SK-N-SH treated with all-trans-retinoic acid at 6 μM for 48 hours (cell line): ENCODE data around the gene COX11.

ENCODE experiments used
- ATAC-seq: fragments of 200-7000 bp; cut with Tn5 transposase; 3 replicates; pipeline ENCODE4 v1.9.1; 2020; ENCODE audit warnings: mild to moderate bottlenecking, moderate library complexity
- ARNTL ChIP-seq: fragments of 450-650 bp; formaldehyde crosslinking; IDR thresholded peaks from 2 replicates; pipeline ENCODE4 v1.5.0; 2020; ENCODE audit warnings: low read depth, mild to moderate bottlenecking, moderate library complexity, borderline replicate concordance
- BACH2 ChIP-seq: fragments of 250-450 bp; sonication (Bioruptor Pico); IDR thresholded peaks from 2 replicates; pipeline ENCODE4 v1.9.0; 2021; ENCODE audit warnings: mild to moderate bottlenecking, borderline replicate concordance
- CREB5 ChIP-seq: fragments of 250-450 bp; sonication (Bioruptor Pico); IDR thresholded peaks from 2 replicates; pipeline ENCODE4 v1.5.1; 2020; ENCODE audit warnings: low read depth, mild to moderate bottlenecking, moderate library complexity
- CSDC2 ChIP-seq: fragments of 250-450 bp; sonication (Bioruptor Pico); IDR thresholded peaks from 2 replicates; pipeline ENCODE4 v1.5.0; 2020; ENCODE audit warnings: mild to moderate bottlenecking, moderate library complexity
- GLIS3 ChIP-seq: fragments of 250-450 bp; sonication (Bioruptor Pico); IDR thresholded peaks from 2 replicates; pipeline ENCODE4 v1.5.0; 2020; ENCODE audit warnings: mild to moderate bottlenecking, moderate library complexity
- ISL1 ChIP-seq: fragments of 250-450 bp; sonication (Bioruptor Pico); IDR thresholded peaks from 2 replicates; pipeline ENCODE4 v2.1.2; 2022; ENCODE audit warnings: mild to moderate bottlenecking, moderate library complexity
- POU6F1 ChIP-seq: fragments of 250-450 bp; sonication (Bioruptor Pico); IDR thresholded peaks from 2 replicates; pipeline ENCODE4 v1.8.0; 2021; ENCODE audit warnings: low read depth, mild to moderate bottlenecking, moderate library complexity, borderline replicate concordance
- PPARA ChIP-seq: fragments of 250-450 bp; sonication (Bioruptor Pico); IDR thresholded peaks from 2 replicates; pipeline ENCODE4 v1.5.0; 2020; ENCODE audit warnings: mild to moderate bottlenecking, borderline replicate concordance
- RARB ChIP-seq: fragments of 250-450 bp; sonication (Bioruptor Pico); IDR thresholded peaks from 2 replicates; pipeline ENCODE4 v1.8.0; 2021; ENCODE audit warnings: mild to moderate bottlenecking, moderate library complexity
- TCF4 ChIP-seq: fragments of 250-450 bp; sonication (Bioruptor Pico); IDR thresholded peaks from 2 replicates; pipeline ENCODE4 v1.8.0; 2021; ENCODE audit warnings: mild to moderate bottlenecking, moderate library complexity, borderline replicate concordance
- TOX ChIP-seq: fragments of 250-450 bp; sonication (Bioruptor Pico); IDR thresholded peaks from 2 replicates; pipeline ENCODE4 v1.8.0; 2021; ENCODE audit warnings: mild to moderate bottlenecking, moderate library complexity, borderline replicate concordance
- TSHZ2 ChIP-seq: fragments of 250-450 bp; sonication (Bioruptor Pico); IDR thresholded peaks from 2 replicates; pipeline ENCODE4 v1.5.0; 2020; ENCODE audit warnings: mild to moderate bottlenecking, moderate library complexity
- ZC3H10 ChIP-seq: fragments of 250-450 bp; sonication (Bioruptor Pico); IDR thresholded peaks from 2 replicates; pipeline ENCODE4 v1.5.1; 2021; ENCODE audit warnings: mild to moderate bottlenecking, moderate library complexity
- ZFP3 ChIP-seq: fragments of 250-450 bp; sonication (Bioruptor Pico); IDR thresholded peaks from 2 replicates; pipeline ENCODE4 v1.5.0; 2020; ENCODE audit warnings: mild to moderate bottlenecking, moderate library complexity
- ZFP30 ChIP-seq: fragments of 450-650 bp; formaldehyde crosslinking; IDR thresholded peaks from 2 replicates; pipeline ENCODE4 v1.5.0; 2022; ENCODE audit warnings: mild to moderate bottlenecking, moderate library complexity
- ZNF565 ChIP-seq: fragments of 450-650 bp; formaldehyde crosslinking; conservative IDR thresholded peaks from 2 replicates; pipeline ENCODE4 v1.5.0; 2020; ENCODE audit warnings: low read depth, mild to moderate bottlenecking, moderate library complexity
- ZNF70 ChIP-seq: fragments of 450-650 bp; formaldehyde crosslinking; IDR thresholded peaks from 2 replicates; pipeline ENCODE4 v1.5.0; 2020; ENCODE audit warnings: mild to moderate bottlenecking, moderate library complexity
- TF ChIP-seq, protein P1 (sequence below): fragments of 250-450 bp; sonication (Bioruptor Pico); IDR thresholded peaks from 2 replicates; pipeline ENCODE4 v1.5.1; 2021; ENCODE audit warnings: mild to moderate bottlenecking, moderate library complexity

The COX11 gene

GRCh38 chr17:54967621-54968261 lies 713 bp downstream of the COX11 start:
- peak; percentile 36 for ATAC-seq

DNA sequence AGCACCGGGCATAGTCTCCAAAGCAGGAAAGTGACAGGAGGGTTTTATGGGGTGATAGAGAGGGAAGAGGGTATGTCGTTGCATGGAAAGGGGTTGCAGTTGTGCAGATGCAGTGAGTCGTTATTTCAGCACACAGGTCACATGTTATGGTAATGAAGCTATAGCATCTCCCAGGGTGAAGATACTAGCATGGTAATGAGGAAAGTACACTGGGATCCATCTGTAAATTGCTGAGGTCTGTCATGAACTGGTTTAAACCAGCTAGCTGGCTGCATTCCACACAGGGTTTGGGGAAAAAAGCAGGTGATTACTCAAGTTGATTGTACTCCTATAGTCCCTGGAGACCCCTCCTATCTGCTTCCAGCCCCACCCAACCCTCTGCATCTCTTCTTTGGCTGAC lies 11.7 kb downstream of the COX11 start:
- ATAC-seq = no peak; the same call in 2 of the 3 replicates
- TF ChIP-seq ZFP30 (CRISPR knock-in tag) (no peak), CREB5 (CRISPR knock-in tag) (no peak), BACH2 (CRISPR knock-in tag) (no peak), TSHZ2 (CRISPR knock-in tag) (no peak), POU6F1 (CRISPR knock-in tag) (no peak), ARNTL (CRISPR knock-in tag) (no peak), ZNF70 (CRISPR knock-in tag) (no peak), GLIS3 (CRISPR knock-in tag) (no peak)

More at GRCh38 chr17:54967621-54968261, 713 bp downstream of the COX11 start:
- TF ChIP-seq ARNTL (CRISPR knock-in tag) = no peak
- TF ChIP-seq CSDC2 = no peak
- TF ChIP-seq TCF4 (CRISPR knock-in tag) = no peak
- no peak for TF ChIP-seq POU6F1 (CRISPR knock-in tag)
- no peak for TF ChIP-seq TSHZ2 (CRISPR knock-in tag)
- no peak for TF ChIP-seq TOX (CRISPR knock-in tag)
- no peak for TF ChIP-seq ZNF565 (CRISPR knock-in tag)
- TF ChIP-seq GLIS3 (CRISPR knock-in tag) = no peak
- no peak for TF ChIP-seq ZFP3 (CRISPR knock-in tag)
- TF ChIP-seq, protein P1, sequence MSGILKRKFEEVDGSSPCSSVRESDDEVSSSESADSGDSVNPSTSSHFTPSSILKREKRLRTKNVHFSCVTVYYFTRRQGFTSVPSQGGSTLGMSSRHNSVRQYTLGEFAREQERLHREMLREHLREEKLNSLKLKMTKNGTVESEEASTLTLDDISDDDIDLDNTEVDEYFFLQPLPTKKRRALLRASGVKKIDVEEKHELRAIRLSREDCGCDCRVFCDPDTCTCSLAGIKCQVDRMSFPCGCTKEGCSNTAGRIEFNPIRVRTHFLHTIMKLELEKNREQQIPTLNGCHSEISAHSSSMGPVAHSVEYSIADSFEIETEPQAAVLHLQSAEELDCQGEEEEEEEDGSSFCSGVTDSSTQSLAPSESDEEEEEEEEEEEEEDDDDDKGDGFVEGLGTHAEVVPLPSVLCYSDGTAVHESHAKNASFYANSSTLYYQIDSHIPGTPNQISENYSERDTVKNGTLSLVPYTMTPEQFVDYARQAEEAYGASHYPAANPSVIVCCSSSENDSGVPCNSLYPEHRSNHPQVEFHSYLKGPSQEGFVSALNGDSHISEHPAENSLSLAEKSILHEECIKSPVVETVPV = no peak
- TF ChIP-seq ZC3H10 (CRISPR knock-in tag) = no peak
- no peak for TF ChIP-seq ISL1 (CRISPR knock-in tag)
- TF ChIP-seq ZNF70 (CRISPR knock-in tag) = no peak
- TF ChIP-seq BACH2 (CRISPR knock-in tag) = no peak
- no peak for TF ChIP-seq CREB5 (CRISPR knock-in tag)
- TF ChIP-seq PPARA = no peak
- TF ChIP-seq RARB (CRISPR knock-in tag) = no peak
